Kidney tubule cell (primary cell): ENCODE measurements around the gene SLC52A1.

Experiments used
- DNase-seq: peaks from one replicate; pipeline ENCODE4 v3.0.0-alpha.2; 2018; ENCODE audit warnings: low spot score

The SLC52A1 gene

DNA sequence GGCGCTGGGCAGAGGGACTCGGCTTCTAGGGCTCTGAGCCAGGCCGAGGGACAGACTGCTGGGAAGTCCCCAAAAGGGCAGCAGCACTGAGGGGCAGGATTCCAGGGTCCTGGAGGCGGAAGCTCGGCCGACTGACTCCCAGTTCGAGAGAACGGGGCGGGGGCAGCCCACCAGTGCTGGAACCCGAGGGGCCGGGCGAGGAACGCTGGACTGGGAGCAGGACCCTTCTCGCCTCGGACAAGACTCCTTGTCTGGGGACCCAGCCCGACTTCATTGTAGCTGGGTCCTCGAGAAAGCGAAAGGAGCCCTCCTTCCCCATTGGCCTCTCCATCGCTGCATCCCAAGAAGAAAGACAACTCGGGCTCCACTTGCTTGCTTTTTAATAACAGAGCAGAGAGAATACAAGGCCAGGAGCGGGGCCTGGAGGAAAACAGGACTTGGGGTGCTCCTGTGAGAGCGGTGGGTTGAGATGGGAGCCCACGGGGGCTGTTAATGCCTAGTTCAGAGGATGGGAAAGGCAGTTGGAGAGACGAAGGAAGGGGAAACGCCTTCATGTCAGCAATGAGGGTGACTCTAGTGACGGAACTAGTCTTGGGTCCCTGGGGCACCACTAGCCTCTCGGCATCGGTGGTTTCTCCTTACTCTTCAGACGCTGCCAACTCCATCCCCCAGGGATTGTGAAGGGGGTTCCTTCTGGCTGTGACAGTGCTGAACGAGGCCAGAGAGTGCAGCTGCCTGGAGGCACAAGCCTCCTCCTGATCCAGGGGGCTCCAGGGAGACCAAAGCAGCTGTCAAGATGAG lies 47.3 kb downstream of the SLC52A1 start:
- no peak for DNase-seq

DNA sequence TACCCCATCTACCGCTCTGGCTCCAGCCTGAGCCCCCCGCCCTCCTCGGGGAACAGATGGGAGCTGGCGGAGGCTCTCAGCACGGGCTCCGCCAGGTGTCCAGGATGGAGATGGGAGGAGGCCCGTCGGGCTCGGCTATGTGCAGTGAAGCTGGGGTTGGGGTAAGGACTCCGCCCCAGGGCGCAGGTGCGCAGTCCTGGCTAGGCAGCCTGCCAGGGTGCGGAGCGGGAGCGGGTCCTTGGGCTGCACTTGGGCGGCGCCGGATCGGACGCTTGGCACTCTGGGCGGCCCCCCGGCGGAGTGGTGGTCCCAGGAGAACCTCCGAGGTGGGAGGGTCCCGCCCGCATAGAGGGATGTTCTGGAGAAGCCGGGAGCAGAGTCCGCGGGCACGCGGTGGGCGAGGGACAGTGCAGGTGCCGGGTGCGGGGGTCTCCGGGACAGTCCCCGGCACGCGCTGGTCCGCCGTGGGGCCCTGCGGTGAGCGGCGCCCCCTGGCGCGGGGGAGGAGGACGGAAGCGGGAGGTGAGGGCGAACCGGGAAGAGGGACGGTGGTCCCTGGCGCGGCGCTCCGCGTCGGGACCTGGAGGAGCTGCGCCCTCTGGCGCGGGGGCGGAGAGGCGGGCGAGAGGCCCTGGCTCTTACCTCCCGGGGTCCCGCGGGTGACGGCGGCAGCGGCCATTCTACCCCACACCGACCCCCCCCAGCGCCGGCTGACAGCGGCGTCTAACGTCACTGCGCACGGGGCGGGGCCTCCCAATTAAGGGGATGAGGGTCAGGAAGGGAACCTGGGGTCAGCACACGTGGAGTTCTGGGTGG lies 48.1 kb downstream of the SLC52A1 start, which contains the start of gene CAMTA2:
Gene CAMTA2, minus strand, starts transcription at position 725 of the 816 bp plus-strand sequence. CDS start 1,453 bp downstream, outside the sequence.
- peak; percentile 85 for DNase-seq

DNA sequence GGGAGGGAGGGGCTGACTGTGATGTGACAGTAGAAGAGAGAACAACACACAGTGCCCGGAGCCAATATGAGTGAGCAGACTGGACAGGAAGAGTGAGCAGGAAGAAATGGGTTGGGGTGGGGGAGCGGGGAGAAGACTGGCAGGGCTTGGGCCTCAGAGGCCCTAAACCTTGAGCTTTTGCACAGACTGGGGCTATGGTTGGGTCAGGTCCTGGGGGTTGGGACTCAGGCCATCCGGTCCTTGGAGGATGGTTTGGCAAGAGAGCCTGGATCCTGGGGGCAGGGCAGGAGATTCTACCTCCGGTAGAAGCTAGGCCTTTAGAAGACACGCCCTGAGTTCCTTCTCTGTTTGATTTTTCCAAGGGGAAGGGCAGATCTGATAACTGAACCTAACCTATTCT lies 48.8 kb downstream of the SLC52A1 start:
- peak; percentile 35 for DNase-seq
